Measurements from ENCODE around the gene GFI1B.

GRCh38 chr9:132984202-132985070 is 5.9 kb downstream of the GFI1B start:
- TF ChIP-seq CTCF (conservative IDR thresholded peaks at IDR 0.05; ENCODE audit: low read depth, low read length): no peak
- no peak for TF ChIP-seq EZH2 (IDR thresholded peaks at IDR 0.05; ENCODE audit: low read length, unreplicated experiment)

All from PC-3 (cell line).